Coronary artery (tissue), 2 donors: Measurements from ENCODE around the gene CDH23.
A peak's percentile ranks its signal among the peaks of the same experiment; 100 is the strongest.

Source experiments
- DNase-seq: peaks from one replicate; pipeline ENCODE4 v3.0.0-alpha.2; 2017; ENCODE audit warnings: low spot score
- H3K27ac ChIP-seq, 2 donors: fragments of 200-600 bp; sonication (generic); one replicate each; pipeline ENCODE4 v1.5.1; 2016 to 2019
- H3K4me3 ChIP-seq: fragments of 200-600 bp; sonication (generic); 2 replicates; pipeline ENCODE4 v1.5.1; 2016; ENCODE audit warnings: mild to moderate bottlenecking, moderate library complexity
- TF ChIP-seq, protein P1 (sequence below): fragments of 200-600 bp; sonication (generic); IDR thresholded peaks from one replicate; pipeline ENCODE4 v1.5.1; 2019; ENCODE audit warnings: antibody characterized with exemption

Gene CDH23

DNA sequence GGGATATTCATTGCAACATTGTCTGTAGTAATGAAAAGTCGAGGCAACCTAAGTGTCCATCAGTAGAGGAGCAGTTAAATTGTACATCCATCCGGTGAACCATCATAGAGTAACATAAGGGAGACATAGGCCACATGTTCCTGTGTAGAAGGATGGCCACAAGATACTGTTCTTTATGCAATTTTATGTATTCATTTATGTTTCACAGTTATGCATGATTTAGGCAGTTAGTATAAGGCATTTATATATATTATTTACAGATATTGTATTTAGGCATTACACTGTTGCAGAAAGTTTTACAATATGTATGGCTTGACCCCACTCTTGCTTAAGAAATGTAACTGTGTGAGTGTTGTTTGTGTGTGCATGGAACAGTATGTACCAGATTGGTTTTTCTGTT, 36.0 kb upstream of the CDH23 start:
- Histone ChIP-seq H3K4me3 (no peak overlapping the region), H3K27ac (no peak overlapping the region)
- DNase-seq, result no peak
- TF ChIP-seq, protein P1, sequence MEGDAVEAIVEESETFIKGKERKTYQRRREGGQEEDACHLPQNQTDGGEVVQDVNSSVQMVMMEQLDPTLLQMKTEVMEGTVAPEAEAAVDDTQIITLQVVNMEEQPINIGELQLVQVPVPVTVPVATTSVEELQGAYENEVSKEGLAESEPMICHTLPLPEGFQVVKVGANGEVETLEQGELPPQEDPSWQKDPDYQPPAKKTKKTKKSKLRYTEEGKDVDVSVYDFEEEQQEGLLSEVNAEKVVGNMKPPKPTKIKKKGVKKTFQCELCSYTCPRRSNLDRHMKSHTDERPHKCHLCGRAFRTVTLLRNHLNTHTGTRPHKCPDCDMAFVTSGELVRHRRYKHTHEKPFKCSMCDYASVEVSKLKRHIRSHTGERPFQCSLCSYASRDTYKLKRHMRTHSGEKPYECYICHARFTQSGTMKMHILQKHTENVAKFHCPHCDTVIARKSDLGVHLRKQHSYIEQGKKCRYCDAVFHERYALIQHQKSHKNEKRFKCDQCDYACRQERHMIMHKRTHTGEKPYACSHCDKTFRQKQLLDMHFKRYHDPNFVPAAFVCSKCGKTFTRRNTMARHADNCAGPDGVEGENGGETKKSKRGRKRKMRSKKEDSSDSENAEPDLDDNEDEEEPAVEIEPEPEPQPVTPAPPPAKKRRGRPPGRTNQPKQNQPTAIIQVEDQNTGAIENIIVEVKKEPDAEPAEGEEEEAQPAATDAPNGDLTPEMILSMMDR, result no peak

DNA sequence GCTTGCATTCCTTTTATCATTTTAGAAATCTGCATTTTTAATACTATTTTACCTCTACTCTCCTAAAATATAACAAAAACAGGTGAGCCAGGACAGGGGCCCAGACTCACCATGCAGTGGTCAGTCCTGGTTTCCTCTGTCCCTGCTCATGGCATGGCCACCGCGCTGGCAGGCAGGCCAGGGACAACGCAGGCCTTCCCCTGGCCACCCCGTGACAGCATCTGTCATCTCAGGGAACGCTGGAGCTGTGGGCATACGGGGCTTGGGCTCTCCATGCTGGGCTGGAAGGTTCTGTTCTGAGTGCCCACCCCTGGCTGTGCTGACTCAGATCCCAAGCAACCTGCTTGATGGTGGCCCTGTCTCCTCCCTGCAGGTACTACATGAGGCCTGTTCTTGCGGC, 35.1 kb upstream of the CDH23 start:
- TF ChIP-seq, protein P1, result no peak
- Histone ChIP-seq H3K4me3 (no peak overlapping the region), H3K27ac (no peak overlapping the region)
- no peak for DNase-seq

DNA sequence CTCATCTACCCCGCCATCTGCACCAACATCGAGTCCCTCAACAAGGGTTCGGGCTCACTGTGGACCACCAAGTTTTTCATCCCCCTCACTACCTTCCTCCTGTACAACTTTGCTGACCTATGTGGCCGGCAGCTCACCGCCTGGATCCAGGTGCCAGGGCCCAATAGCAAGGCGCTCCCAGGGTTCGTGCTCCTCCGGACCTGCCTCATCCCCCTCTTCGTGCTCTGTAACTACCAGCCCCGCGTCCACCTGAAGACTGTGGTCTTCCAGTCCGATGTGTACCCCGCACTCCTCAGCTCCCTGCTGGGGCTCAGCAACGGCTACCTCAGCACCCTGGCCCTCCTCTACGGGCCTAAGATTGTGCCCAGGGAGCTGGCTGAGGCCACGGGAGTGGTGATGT, 34.6 kb upstream of the CDH23 start:
- no peak for DNase-seq
- Histone ChIP-seq H3K27ac (no peak overlapping the region), H3K4me3 (no peak overlapping the region)
- TF ChIP-seq, protein P1, result no peak

DNA sequence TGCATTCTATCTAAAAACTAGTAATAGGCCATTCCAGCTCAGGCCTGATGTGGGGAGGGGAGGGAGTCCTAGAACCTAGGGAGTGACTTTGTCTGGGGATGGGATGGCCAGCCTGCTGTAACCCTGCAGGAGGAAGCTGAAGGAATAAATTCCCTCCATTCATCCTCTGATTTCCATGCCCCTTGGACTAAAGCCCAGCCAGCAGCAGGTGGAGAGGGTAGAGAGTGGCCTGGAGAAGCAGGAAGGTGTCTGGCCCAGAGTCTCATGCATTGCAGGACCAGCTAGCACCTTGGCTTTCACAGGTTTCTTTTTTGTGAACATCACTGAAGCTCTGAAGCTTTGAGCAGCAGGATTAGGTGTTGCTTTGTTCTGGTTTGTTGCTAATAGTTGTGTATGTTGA, 32.8 kb upstream of the CDH23 start:
- no peak overlapping the region for H3K27ac ChIP-seq
- no peak overlapping the region for H3K4me3 ChIP-seq
- TF ChIP-seq, protein P1, result no peak
- DNase-seq, result no peak

DNA sequence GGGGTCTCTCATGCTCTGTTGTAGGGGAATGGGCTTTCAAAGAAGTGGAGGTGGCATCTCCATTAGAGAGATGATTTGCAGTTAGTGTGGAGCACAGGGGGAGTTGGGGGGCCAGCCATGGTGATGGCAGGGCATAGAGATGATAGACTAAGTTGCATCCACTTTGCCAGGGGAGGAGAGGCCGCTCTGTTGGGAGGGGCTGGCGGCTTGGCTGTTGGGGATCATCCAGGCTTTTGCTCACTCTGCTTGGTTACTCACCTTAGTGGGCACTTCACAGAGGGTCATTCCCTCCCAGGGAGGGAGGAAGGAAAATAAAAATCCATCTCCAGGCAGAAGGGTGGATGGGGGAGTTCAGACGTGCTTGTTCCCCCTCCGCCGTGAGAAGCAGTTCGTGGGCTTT, 31.4 kb upstream of the CDH23 start:
- no peak overlapping the region for H3K27ac ChIP-seq
- H3K4me3 ChIP-seq, result no peak overlapping the region
- TF ChIP-seq, protein P1, result no peak
- no peak for DNase-seq

DNA sequence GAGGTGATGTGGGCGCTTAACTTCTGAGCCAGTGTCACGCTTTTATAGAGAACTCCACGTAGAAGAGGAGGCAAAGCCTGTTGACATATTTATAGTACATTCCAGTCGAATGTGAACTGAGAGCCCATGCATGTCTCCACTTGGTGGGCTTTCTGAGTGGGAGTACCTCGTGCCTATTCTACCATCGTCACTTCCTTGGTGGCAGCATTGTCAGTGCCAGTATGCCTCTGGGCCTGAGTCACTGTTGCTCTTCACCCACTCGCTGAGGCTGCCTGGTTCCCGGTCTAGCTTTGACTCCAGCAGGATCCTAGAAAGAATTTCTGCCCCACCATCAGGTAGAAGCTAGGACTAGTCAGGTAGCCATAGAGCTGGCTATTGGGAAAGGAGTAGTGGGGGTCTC, 30.0 kb upstream of the CDH23 start:
- TF ChIP-seq, protein P1, result no peak
- no peak for DNase-seq
- peak overlapping the region in 1 of 2 donors; percentile 13 for H3K27ac ChIP-seq
- H3K4me3 ChIP-seq, result no peak overlapping the region

DNA sequence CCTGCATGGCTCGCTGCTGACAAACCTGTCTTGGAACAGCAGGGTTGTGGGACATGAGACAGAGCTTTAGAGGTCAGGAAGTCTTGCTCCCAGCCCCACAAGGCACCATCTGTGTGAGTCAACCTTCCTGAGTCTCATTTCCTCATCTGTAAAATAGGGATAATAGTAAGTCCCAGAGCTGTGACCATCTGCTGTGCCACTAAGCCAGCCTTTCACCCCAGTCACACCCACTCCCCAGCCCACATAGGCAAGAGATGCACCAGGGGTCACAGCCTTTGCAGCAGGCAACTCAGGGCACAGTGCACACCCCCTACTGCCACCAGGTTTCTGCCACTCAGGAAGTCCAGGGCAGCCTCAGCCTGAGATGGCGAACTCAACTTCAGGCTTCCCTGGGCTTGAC, 29.4 kb upstream of the CDH23 start:
- no peak overlapping the region for H3K4me3 ChIP-seq
- TF ChIP-seq, protein P1, result no peak
- peak overlapping the region in 1 of 2 donors; percentile 13 for H3K27ac ChIP-seq
- DNase-seq, result no peak
